COR-L47 (cell line): Measurements from ENCODE around the gene SERP2.

Experiments used
- DNase-seq: peaks from one replicate; lab custom pipeline; 2025; lab: John Stamatoyannopoulos, UW

SERP2 gene

GRCh38 chr13:44435142-44435918, 61.7 kb downstream of the SERP2 start:
- peak; percentile 99 for DNase-seq

GRCh38 chr13:44435919-44436510, 62.4 kb downstream of the SERP2 start:
- DNase-seq = no peak

- DNase-seq = peak; percentile 94
Measured at GRCh38 chr13:44436589-44437337, 63.1 kb downstream of the SERP2 start.

GRCh38 chr13:44437356-44438233, 64.0 kb downstream of the SERP2 start:
- peak; percentile 23 for DNase-seq

GRCh38 chr13:44438234-44438579, 64.6 kb downstream of the SERP2 start:
- no peak for DNase-seq

GRCh38 chr13:44439452-44440024, 65.9 kb downstream of the SERP2 start:
- no peak for DNase-seq

GRCh38 chr13:44440046-44440608, 66.5 kb downstream of the SERP2 start:
- no peak for DNase-seq
